Activated CD4-positive, alpha-beta T cell treated with anti-CD3 and anti-CD28 coated beads for 36 hours (primary cell): ENCODE results near the gene CARD9. TPM values are rescaled to one million over a fixed set of nuclear protein-coding genes. Genes with fewer than 3 reads are reported as not detected.
"Not testable (repeated sequence)": the region's sequence is repeated elsewhere in the genome, so short reads cannot be mapped to it uniquely, and the experiment has no call there.

Source experiments
- ATAC-seq: fragments of 200-7000 bp; cut with Tn5 transposase; one replicate; pipeline ENCODE4 v1.10.0; 2021; ENCODE audit warnings: mild to moderate bottlenecking, moderate library complexity
- CTCF ChIA-PET: fragments of 350-600 bp; sonication (Branson Sonifier 250); formaldehyde crosslinking; loops from one replicate; lab custom pipeline; 2021; ENCODE audit warnings: antibody characterized with exemption; lab: Charles Lee
- POLR2A ChIA-PET: fragments of 350-600 bp; sonication (Branson Sonifier 250); formaldehyde crosslinking; loops from one replicate; lab custom pipeline; 2021; ENCODE audit warnings: antibody characterized with exemption, inconsistent platforms; lab: Charles Lee
- DNase-seq: peaks from one replicate; pipeline ENCODE4 v3.0.0-alpha.2; 2020
- H3K27ac Mint-ChIP-seq: one replicate; pipeline ENCODE4 v1.8.0; 2021; ENCODE audit warnings: mixed read lengths
- H3K27me3 Mint-ChIP-seq: one replicate; pipeline ENCODE4 v1.8.0; 2021; ENCODE audit warnings: mixed read lengths
- H3K36me3 Mint-ChIP-seq: one replicate; pipeline ENCODE4 v1.8.0; 2021; ENCODE audit warnings: low read depth, mixed read lengths
- H3K4me1 Mint-ChIP-seq: one replicate; pipeline ENCODE4 v1.8.0; 2021; ENCODE audit warnings: mixed read lengths
- H3K4me3 Mint-ChIP-seq: one replicate; pipeline ENCODE4 v1.8.0; 2021; ENCODE audit warnings: mild to moderate bottlenecking, moderate library complexity, mixed read lengths
- H3K9me3 Mint-ChIP-seq: one replicate; pipeline ENCODE4 v1.8.0; 2021; ENCODE audit warnings: low read depth, mixed read lengths
- intact Hi-C, 2 experiments: fragments of 100-400 bp; cut with DNase I in 1 of 2; cut with micrococcal nuclease in 1 of 2; formaldehyde crosslinking; loops; one replicate each; pipeline versions ENCODE4 v1.14.2 to v1.15.1; 2022 to 2024; cut with DNase I, micrococcal nuclease
- total RNA-seq, 2 experiments: library from RNA; stranded (reverse); gene quantifications; one replicate each; pipeline ENCODE4 v1.2.3, GENCODE V29; 2021

The CARD9 gene
- total RNA-seq, 2 experiments from 2014 or later: 0.98 to 1.1 TPM

DNA sequence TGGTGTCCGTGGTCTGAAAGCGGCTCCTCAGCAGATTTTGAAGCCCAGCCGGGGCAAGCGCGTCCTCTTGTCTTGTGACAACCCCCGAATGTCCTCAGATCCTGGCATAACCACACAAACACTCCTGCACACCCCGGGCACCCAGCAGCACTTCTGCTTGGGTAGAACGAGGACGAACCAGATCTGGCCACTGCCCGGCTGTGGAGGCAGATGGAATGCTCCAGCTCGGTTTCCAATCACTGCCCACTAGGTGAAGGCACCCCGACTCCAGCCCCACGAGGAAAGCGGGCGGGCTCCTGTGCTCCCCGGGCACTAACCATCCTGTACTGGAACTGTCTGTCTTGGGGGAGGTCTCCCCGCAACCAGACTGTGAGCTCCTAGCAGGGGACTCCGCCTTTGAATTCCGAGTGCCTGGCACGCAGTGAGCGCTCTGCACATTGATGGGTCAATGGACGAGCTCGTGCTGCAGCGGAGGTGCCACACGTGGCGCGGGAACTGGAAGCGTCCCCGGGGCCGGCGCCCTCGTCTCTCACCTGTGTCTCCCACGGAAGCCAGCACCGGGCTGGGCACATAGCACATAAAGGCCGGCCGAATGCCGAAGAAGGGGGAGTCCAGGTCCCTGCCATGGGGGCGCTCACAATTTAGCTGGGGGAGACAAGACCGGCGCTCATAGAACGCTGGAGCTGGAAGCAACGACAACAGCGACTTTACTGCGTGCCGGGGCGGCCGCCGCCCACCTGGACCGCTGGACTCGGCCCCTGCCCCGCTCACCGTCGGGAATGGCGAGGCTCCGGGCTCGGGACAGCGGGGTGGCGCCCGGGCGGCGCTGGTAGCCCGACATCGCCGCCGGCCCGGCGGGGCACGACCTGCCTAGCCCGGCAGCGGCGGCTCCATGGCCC lies 36.3 kb upstream of the CARD9 start:
- Mint-ChIP-seq H3K27ac (peak overlapping the region; percentile 94), H3K4me1 (peaks cover 58% of the 10 kb centered on the region), H3K9me3 (no peaks in the 10 kb centered on the region), H3K4me3 (peak overlapping the region; percentile 90), H3K36me3 (peaks cover 62% of the 10 kb centered on the region), H3K27me3 (no peaks in the 10 kb centered on the region)
- ChIA-PET CTCF (interaction anchor here (0.6 to 2.0 kb wide), 4 partner anchors 9 to 267 kb away, joined by 3 to 14 read pairs (median 3); no protein-coding TSS in a partner anchor), POLR2A (interaction anchor here (0.6 to 0.7 kb wide), 4 partner anchors 12 to 460 kb away, joined by 3 read pairs; no protein-coding TSS in a partner anchor)
- peak; percentile 66 for DNase-seq
- intact Hi-C loops: loop anchor here (1.0 to 2.0 kb wide), 10 partner anchors 10 to 449 kb away; partner anchors contain the start of genes SEC16A (in 2 of the 2), SNAPC4 (in 2 of the 2), DNLZ (in 1 of the 2) and INPP5E (in 1 of the 2)
- peak; percentile 53 for ATAC-seq

- Mint-ChIP-seq H3K4me3 (peak overlapping the region; percentile 8), H3K9me3 (no peaks in the 10 kb centered on the region), H3K4me1 (peaks cover 71% of the 10 kb centered on the region), H3K27me3 (no peaks in the 10 kb centered on the region), H3K27ac (peak overlapping the region; percentile 58), H3K36me3 (peaks cover 54% of the 10 kb centered on the region)
- POLR2A ChIA-PET: no interaction called here
- DNase-seq (no peak), ATAC-seq (no peak)
- intact Hi-C loops: no loop called here
- CTCF ChIA-PET: no interaction called here
These were observed 34.4 kb upstream of the CARD9 start for GRCh38 chr9:136407911-136408310.

GRCh38 chr9:136407061-136407460 lies 33.6 kb upstream of the CARD9 start:
- H3K9me3 Mint-ChIP-seq, ATAC-seq, intact Hi-C loops, H3K27ac Mint-ChIP-seq, DNase-seq, H3K4me3 Mint-ChIP-seq, CTCF ChIA-PET, POLR2A ChIA-PET, H3K27me3 Mint-ChIP-seq: not testable (repeated sequence)
- Mint-ChIP-seq H3K36me3 (peaks cover 54% of the 10 kb centered on the region), H3K4me1 (peaks cover 74% of the 10 kb centered on the region)

DNA sequence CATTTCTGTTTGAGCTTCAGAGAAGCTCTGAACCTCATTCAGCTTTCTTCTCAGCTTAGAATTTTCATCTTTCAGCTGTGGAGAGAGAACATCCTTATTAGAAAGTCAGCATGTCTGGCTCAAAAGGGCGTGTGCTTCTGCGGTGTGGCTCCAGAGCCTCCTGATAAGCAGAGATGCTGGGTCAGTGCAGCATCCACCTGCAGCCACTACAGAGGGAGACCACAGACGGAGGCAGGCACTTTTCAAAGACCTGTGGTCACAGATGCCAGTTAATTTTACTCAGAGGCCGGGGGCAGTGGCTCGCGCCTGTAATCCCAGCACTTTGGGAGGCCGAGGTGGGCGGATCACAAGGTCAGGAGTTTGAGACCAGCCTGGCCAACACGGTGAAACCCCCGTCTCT lies 32.4 kb upstream of the CARD9 start:
- peaks cover 56% of the 10 kb centered on the region for H3K36me3 Mint-ChIP-seq
- intact Hi-C loops, DNase-seq, ATAC-seq, H3K27me3 Mint-ChIP-seq, H3K4me3 Mint-ChIP-seq, CTCF ChIA-PET, POLR2A ChIA-PET, H3K9me3 Mint-ChIP-seq: not testable (repeated sequence)
- H3K4me1 Mint-ChIP-seq: peaks cover 67% of the 10 kb centered on the region
- peak overlapping the region; percentile 93 for H3K27ac Mint-ChIP-seq

- Mint-ChIP-seq H3K4me1 (peaks cover 71% of the 10 kb centered on the region), H3K36me3 (peaks cover 56% of the 10 kb centered on the region), H3K4me3 (no peak overlapping the region), H3K27ac (peak overlapping the region; percentile 93), H3K9me3 (no peaks in the 10 kb centered on the region), H3K27me3 (no peaks in the 10 kb centered on the region)
- DNase-seq: no peak
- intact Hi-C loops: no loop called here
- POLR2A ChIA-PET: no interaction called here
- no peak for ATAC-seq
- CTCF ChIA-PET: no interaction called here
These were observed 32.0 kb upstream of the CARD9 start for GRCh38 chr9:136405481-136405880.

GRCh38 chr9:136404801-136405136 lies 31.3 kb upstream of the CARD9 start:
- Mint-ChIP-seq H3K4me1 (peaks cover 69% of the 10 kb centered on the region), H3K4me3 (peak overlapping the region; percentile 62), H3K27ac (peak overlapping the region; percentile 93), H3K27me3 (no peaks in the 10 kb centered on the region), H3K36me3 (peaks cover 54% of the 10 kb centered on the region), H3K9me3 (no peaks in the 10 kb centered on the region)
- intact Hi-C loops: loop anchor here (5.0 kb wide), 4 partner anchors 33 to 497 kb away; partner anchors contain the start of genes CAMSAP1 (in 1 of the 2) and INPP5E (in 1 of the 2)
- no peak for ATAC-seq
- CTCF ChIA-PET: interaction anchor here (0.8 to 0.9 kb wide), 3 partner anchors 35 to 898 kb away, joined by 3 to 4 read pairs (median 3); partner anchors contain the start of genes DNLZ and NRARP
- DNase-seq: no peak
- POLR2A ChIA-PET: no interaction called here

GRCh38 chr9:136403915-136404800 lies 30.7 kb upstream of the CARD9 start:
- H3K27me3 Mint-ChIP-seq: no peaks in the 10 kb centered on the region
- intact Hi-C loops: loop anchor here (5.0 kb wide), 4 partner anchors 33 to 497 kb away; partner anchors contain the start of genes CAMSAP1 (in 1 of the 2) and INPP5E (in 1 of the 2)
- H3K4me3 Mint-ChIP-seq: peak overlapping the region; percentile 62
- H3K4me1 Mint-ChIP-seq: peaks cover 65% of the 10 kb centered on the region
- DNase-seq (peak; percentile 71), ATAC-seq (peak; percentile 45)
- peaks cover 51% of the 10 kb centered on the region for H3K36me3 Mint-ChIP-seq
- peak overlapping the region; percentile 93 for H3K27ac Mint-ChIP-seq
- ChIA-PET CTCF (interaction anchor here (0.8 to 0.9 kb wide), 4 partner anchors 36 to 898 kb away, joined by 3 to 4 read pairs (median 3); partner anchors contain the start of genes DNLZ and NRARP), POLR2A (interaction anchor here (0.7 to 1.0 kb wide), 3 partner anchors 11 to 42 kb away, joined by 3 to 4 read pairs (median 3); no protein-coding TSS in a partner anchor)
- H3K9me3 Mint-ChIP-seq: no peaks in the 10 kb centered on the region

DNA sequence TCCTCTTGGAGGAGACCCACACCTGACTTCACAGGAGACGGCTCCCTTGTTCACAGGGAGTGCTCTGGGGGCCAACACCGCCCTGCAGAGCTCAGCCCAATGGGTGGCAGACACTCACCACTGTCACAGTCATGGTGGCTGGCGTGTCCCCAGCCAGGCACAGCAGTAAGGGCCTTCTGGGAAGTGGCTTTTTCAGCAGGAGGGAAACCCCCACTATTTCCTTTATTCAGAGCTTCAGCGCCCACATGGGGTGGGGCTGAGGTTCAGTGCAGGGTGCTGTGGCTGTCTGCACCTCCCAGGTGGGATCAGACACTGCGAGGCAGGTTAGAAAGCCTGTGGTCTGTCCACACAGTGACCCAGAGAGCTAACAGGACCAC lies 30.1 kb upstream of the CARD9 start:
- ATAC-seq: peak; percentile 85
- peak; percentile 88 for DNase-seq
- ChIA-PET CTCF (interaction anchor here (0.5 to 0.8 kb wide), 2 partner anchors 41 to 61 kb away, joined by 3 read pairs; no protein-coding TSS in a partner anchor), POLR2A (interaction anchor here (0.7 to 1.2 kb wide), 4 partner anchors 12 to 136 kb away, joined by 3 to 4 read pairs (median 4); no protein-coding TSS in a partner anchor)
- Mint-ChIP-seq H3K36me3 (peaks cover 50% of the 10 kb centered on the region), H3K4me1 (peaks cover 65% of the 10 kb centered on the region), H3K27me3 (no peaks in the 10 kb centered on the region), H3K9me3 (no peaks in the 10 kb centered on the region), H3K27ac (peak overlapping the region; percentile 93), H3K4me3 (peak overlapping the region; percentile 62)
- intact Hi-C loops: loop anchor here (5.0 kb wide), 4 partner anchors 34 to 496 kb away; partner anchors contain the start of genes CAMSAP1 (in 1 of the 2) and INPP5E (in 1 of the 2)

GRCh38 chr9:136402067-136402466 lies 28.6 kb upstream of the CARD9 start:
- CTCF ChIA-PET: interaction anchor here (2.0 kb wide), 1 partner anchor 38 kb away, joined by 11 read pairs; the partner anchor contains the start of gene DNLZ
- peaks cover 61% of the 10 kb centered on the region for H3K4me1 Mint-ChIP-seq
- intact Hi-C loops: loop anchor here (5.0 kb wide), 4 partner anchors 35 to 495 kb away; partner anchors contain the start of genes CAMSAP1 (in 1 of the 2) and INPP5E (in 1 of the 2)
- peaks cover 46% of the 10 kb centered on the region for H3K36me3 Mint-ChIP-seq
- H3K27ac Mint-ChIP-seq: peak overlapping the region; percentile 82
- DNase-seq: no peak
- no peaks in the 10 kb centered on the region for H3K27me3 Mint-ChIP-seq
- no peak overlapping the region for H3K4me3 Mint-ChIP-seq
- POLR2A ChIA-PET: interaction anchor here (0.6 to 1.2 kb wide), 2 partner anchors 138 to 804 kb away, joined by 3 to 4 read pairs; no protein-coding TSS in a partner anchor
- H3K9me3 Mint-ChIP-seq: no peaks in the 10 kb centered on the region
- no peak for ATAC-seq

- CTCF ChIA-PET: interaction anchor here (0.6 to 2.0 kb wide), 4 partner anchors 8 to 907 kb away, joined by 3 to 14 read pairs (median 9); partner anchors contain the start of genes DNLZ, ENTR1 and PMPCA
- peak overlapping the region; percentile 17 for H3K4me3 Mint-ChIP-seq
- H3K9me3 Mint-ChIP-seq: no peaks in the 10 kb centered on the region
- peak overlapping the region; percentile 51 for H3K27ac Mint-ChIP-seq
- peaks cover 48% of the 10 kb centered on the region for H3K36me3 Mint-ChIP-seq
- intact Hi-C loops: loop anchor here (2.0 to 5.0 kb wide), 5 partner anchors 36 to 494 kb away; partner anchors contain the start of genes CAMSAP1 (in 1 of the 2) and INPP5E (in 1 of the 2)
- H3K4me1 Mint-ChIP-seq: peaks cover 57% of the 10 kb centered on the region
- DNase-seq (no peak), ATAC-seq (no peak)
- no peaks in the 10 kb centered on the region for H3K27me3 Mint-ChIP-seq
- POLR2A ChIA-PET: no interaction called here
These were observed 27.9 kb upstream of the CARD9 start for GRCh38 chr9:136401173-136401922.
